NCI-H1105 treated with DMSO at 0.1 percent for 48 hours (cell line): ENCODE measurements around the gene PPP2R2C.

ENCODE experiments used
- DNase-seq: peaks from one replicate; lab custom pipeline; 2025; lab: John Stamatoyannopoulos, UW

Gene PPP2R2C

GRCh38 chr4:6424425-6424824, 48.0 kb downstream of the PPP2R2C start:
- no peak for DNase-seq

GRCh38 chr4:6423575-6423974, 48.8 kb downstream of the PPP2R2C start:
- no peak for DNase-seq

GRCh38 chr4:6422866-6423265, 49.5 kb downstream of the PPP2R2C start:
- no peak for DNase-seq

GRCh38 chr4:6422105-6422504, 50.3 kb downstream of the PPP2R2C start:
- no peak for DNase-seq

- DNase-seq = no peak
Measured at GRCh38 chr4:6421397-6421796, 51.0 kb downstream of the PPP2R2C start.

GRCh38 chr4:6420972-6421371, 51.4 kb downstream of the PPP2R2C start:
- no peak for DNase-seq

- no peak for DNase-seq
Measured at GRCh38 chr4:6420036-6420435, 52.4 kb downstream of the PPP2R2C start.

GRCh38 chr4:6419452-6420028, 52.9 kb downstream of the PPP2R2C start:
- DNase-seq = no peak

- DNase-seq = no peak
Measured at GRCh38 chr4:6418193-6418755, 54.1 kb downstream of the PPP2R2C start.

- no peak for DNase-seq
Measured at GRCh38 chr4:6417516-6418050, 54.8 kb downstream of the PPP2R2C start.

GRCh38 chr4:6416518-6417286, 55.7 kb downstream of the PPP2R2C start:
- DNase-seq = no peak

- DNase-seq = no peak
Measured at GRCh38 chr4:6415031-6415705, 57.2 kb downstream of the PPP2R2C start.

- DNase-seq = no peak
Measured at GRCh38 chr4:6414578-6414977, 57.8 kb downstream of the PPP2R2C start.

GRCh38 chr4:6410664-6411063, 61.8 kb downstream of the PPP2R2C start:
- DNase-seq = no peak

- DNase-seq = no peak
Measured at GRCh38 chr4:6410068-6410467, 62.3 kb downstream of the PPP2R2C start.

GRCh38 chr4:6409381-6409780, 63.0 kb downstream of the PPP2R2C start:
- DNase-seq = no peak

GRCh38 chr4:6408263-6408662, 64.2 kb downstream of the PPP2R2C start:
- DNase-seq = no peak

- DNase-seq = no peak
Measured at GRCh38 chr4:6405397-6405706, 67.1 kb downstream of the PPP2R2C start.

GRCh38 chr4:6404611-6405396, 67.6 kb downstream of the PPP2R2C start:
- no peak for DNase-seq

- no peak for DNase-seq
Measured at GRCh38 chr4:6403400-6403685, 69.1 kb downstream of the PPP2R2C start.

GRCh38 chr4:6402566-6403399, 69.6 kb downstream of the PPP2R2C start:
- DNase-seq = no peak
